GM18951 (cell line): ENCODE data around the gene MAPK8IP3.
"Not testable (repeated sequence)": the region's sequence is repeated elsewhere in the genome, so short reads cannot be mapped to it uniquely, and the experiment has no call there.

Experiments used
- POLR2A ChIP-seq: IDR thresholded peaks from 4 replicates; pipeline ENCODE4 v1.6.1; 2011; ENCODE audit warnings: mild to moderate bottlenecking; ENCODE audit not compliant: insufficient read length, insufficient read depth; ENCODE audit errors: extremely low read depth
- in situ Hi-C: fragments of 300-500 bp; cut with MboI; formaldehyde crosslinking; loops from one replicate; pipeline ENCODE4 v1.12.0; 2022; ENCODE audit warnings: low sequenced_read_pairs, mixed read lengths, inconsistent platforms; ENCODE audit not compliant: unreplicated experiment

Gene MAPK8IP3

GRCh38 chr16:1688807-1689560 is 17.0 kb upstream of the MAPK8IP3 start:
- TF ChIP-seq POLR2A = no peak

GRCh38 chr16:1689853-1690252 is 16.1 kb upstream of the MAPK8IP3 start:
- in situ Hi-C loops = no loop called here
- TF ChIP-seq POLR2A = no peak

More at GRCh38 chr16:1688807-1689560, 17.0 kb upstream of the MAPK8IP3 start:
- in situ Hi-C loops = no loop called here

- in situ Hi-C loops = no loop called here
- TF ChIP-seq POLR2A = no peak
These were observed 15.2 kb upstream of the MAPK8IP3 start for GRCh38 chr16:1690810-1691209.

- in situ Hi-C loops = no loop called here
- TF ChIP-seq POLR2A = no peak
These were observed 14.7 kb upstream of the MAPK8IP3 start for GRCh38 chr16:1691276-1691675.

GRCh38 chr16:1691956-1692355 is 14.0 kb upstream of the MAPK8IP3 start:
- in situ Hi-C loops = no loop called here
- no peak for TF ChIP-seq POLR2A

- TF ChIP-seq POLR2A = no peak
- in situ Hi-C loops = no loop called here
These were observed 9.1 kb upstream of the MAPK8IP3 start for GRCh38 chr16:1696863-1697262.

- in situ Hi-C loops = no loop called here
- TF ChIP-seq POLR2A = no peak
These were observed 7.3 kb upstream of the MAPK8IP3 start for GRCh38 chr16:1698680-1699079.

- TF ChIP-seq POLR2A = no peak
- in situ Hi-C loops = no loop called here
These were observed 5.7 kb upstream of the MAPK8IP3 start for GRCh38 chr16:1700246-1700645.

GRCh38 chr16:1701216-1701878 is 4.6 kb upstream of the MAPK8IP3 start:
- in situ Hi-C loops = no loop called here
- TF ChIP-seq POLR2A = no peak

GRCh38 chr16:1705324-1705687 is 689 bp upstream of the MAPK8IP3 start:
- in situ Hi-C loops = not testable (repeated sequence)

GRCh38 chr16:1706386-1707192 is 594 bp downstream of the MAPK8IP3 start:
- no peak for TF ChIP-seq POLR2A
- in situ Hi-C loops = no loop called here

GRCh38 chr16:1707193-1707790 is 1.3 kb downstream of the MAPK8IP3 start:
- in situ Hi-C loops = no loop called here
- TF ChIP-seq POLR2A = no peak

- in situ Hi-C loops = no loop called here
- no peak for TF ChIP-seq POLR2A
These were observed 2.2 kb downstream of the MAPK8IP3 start for GRCh38 chr16:1708083-1708767.
